ENCODE measurements around the gene SETD1A. TPM values are rescaled to one million over a fixed set of nuclear protein-coding genes. Genes with fewer than 3 reads are reported as not detected.

SETD1A gene
- total RNA-seq, 1 donor from 2014 or later = 7.4 TPM

GRCh38 chr16:30967795-30968194, 10.2 kb downstream of the SETD1A start:
- Histone ChIP-seq H3K27me3 (ENCODE audit: low read depth) (no peaks in the 10 kb centered on the region), H3K4me3 (no peak overlapping the region), H3K36me3 (peaks cover 100% of the 10 kb centered on the region), H3K9me3 (replicated peaks) (no peaks in the 10 kb centered on the region), H3K4me1 (no peaks in the 10 kb centered on the region), H3K27ac (replicated peaks) (no peak overlapping the region)
- intact Hi-C loops (cut with micrococcal nuclease) = no loop called here
- TF ChIP-seq, protein P1, sequence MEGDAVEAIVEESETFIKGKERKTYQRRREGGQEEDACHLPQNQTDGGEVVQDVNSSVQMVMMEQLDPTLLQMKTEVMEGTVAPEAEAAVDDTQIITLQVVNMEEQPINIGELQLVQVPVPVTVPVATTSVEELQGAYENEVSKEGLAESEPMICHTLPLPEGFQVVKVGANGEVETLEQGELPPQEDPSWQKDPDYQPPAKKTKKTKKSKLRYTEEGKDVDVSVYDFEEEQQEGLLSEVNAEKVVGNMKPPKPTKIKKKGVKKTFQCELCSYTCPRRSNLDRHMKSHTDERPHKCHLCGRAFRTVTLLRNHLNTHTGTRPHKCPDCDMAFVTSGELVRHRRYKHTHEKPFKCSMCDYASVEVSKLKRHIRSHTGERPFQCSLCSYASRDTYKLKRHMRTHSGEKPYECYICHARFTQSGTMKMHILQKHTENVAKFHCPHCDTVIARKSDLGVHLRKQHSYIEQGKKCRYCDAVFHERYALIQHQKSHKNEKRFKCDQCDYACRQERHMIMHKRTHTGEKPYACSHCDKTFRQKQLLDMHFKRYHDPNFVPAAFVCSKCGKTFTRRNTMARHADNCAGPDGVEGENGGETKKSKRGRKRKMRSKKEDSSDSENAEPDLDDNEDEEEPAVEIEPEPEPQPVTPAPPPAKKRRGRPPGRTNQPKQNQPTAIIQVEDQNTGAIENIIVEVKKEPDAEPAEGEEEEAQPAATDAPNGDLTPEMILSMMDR (IDR thresholded peaks at IDR 0.05; ENCODE audit: borderline replicate concordance) = no peak
- no peak for DNase-seq

- Histone ChIP-seq H3K9me3 (replicated peaks) (no peaks in the 10 kb centered on the region), H3K4me1 (no peaks in the 10 kb centered on the region), H3K4me3 (no peak overlapping the region), H3K36me3 (peaks cover 100% of the 10 kb centered on the region), H3K27me3 (ENCODE audit: low read depth) (no peaks in the 10 kb centered on the region), H3K27ac (replicated peaks) (no peak overlapping the region)
- intact Hi-C loops (cut with micrococcal nuclease) = no loop called here
- no peak for DNase-seq
- TF ChIP-seq, protein P1 (IDR thresholded peaks at IDR 0.05; ENCODE audit: borderline replicate concordance) = no peak
Measured at GRCh38 chr16:30969246-30969842, 11.8 kb downstream of the SETD1A start.

GRCh38 chr16:30971298-30971697, 13.7 kb downstream of the SETD1A start:
- no peaks in the 10 kb centered on the region for H3K27me3 ChIP-seq (ENCODE audit: low read depth)
- no peak for DNase-seq
- H3K27ac ChIP-seq (replicated peaks) = no peak overlapping the region
- H3K4me3 ChIP-seq = no peak overlapping the region
- peaks cover 100% of the 10 kb centered on the region for H3K36me3 ChIP-seq
- no peaks in the 10 kb centered on the region for H3K9me3 ChIP-seq (replicated peaks)
- intact Hi-C loops (cut with micrococcal nuclease) = no loop called here
- TF ChIP-seq, protein P1 (IDR thresholded peaks at IDR 0.05; ENCODE audit: borderline replicate concordance) = no peak
- no peaks in the 10 kb centered on the region for H3K4me1 ChIP-seq

GRCh38 chr16:30972872-30973271, 15.3 kb downstream of the SETD1A start:
- intact Hi-C loops (cut with micrococcal nuclease) = no loop called here
- TF ChIP-seq, protein P1 (IDR thresholded peaks at IDR 0.05; ENCODE audit: borderline replicate concordance) = no peak
- H3K4me3 ChIP-seq = no peak overlapping the region
- no peaks in the 10 kb centered on the region for H3K27me3 ChIP-seq (ENCODE audit: low read depth)
- H3K36me3 ChIP-seq = peaks cover 100% of the 10 kb centered on the region
- H3K27ac ChIP-seq (replicated peaks) = no peak overlapping the region
- no peaks in the 10 kb centered on the region for H3K9me3 ChIP-seq (replicated peaks)
- H3K4me1 ChIP-seq = no peaks in the 10 kb centered on the region
- DNase-seq = no peak

- intact Hi-C loops (cut with micrococcal nuclease) = no loop called here
- TF ChIP-seq, protein P1 (IDR thresholded peaks at IDR 0.05; ENCODE audit: borderline replicate concordance) = no peak
Measured at GRCh38 chr16:30974348-30974747, 16.8 kb downstream of the SETD1A start.

More at GRCh38 chr16:30974348-30974747, 16.8 kb downstream of the SETD1A start:
- Histone ChIP-seq H3K4me3 (no peak overlapping the region), H3K9me3 (replicated peaks) (no peaks in the 10 kb centered on the region), H3K4me1 (no peaks in the 10 kb centered on the region), H3K36me3 (peaks cover 100% of the 10 kb centered on the region), H3K27me3 (ENCODE audit: low read depth) (no peaks in the 10 kb centered on the region), H3K27ac (replicated peaks) (no peak overlapping the region)
- no peak for DNase-seq
